ENCODE results near the gene CYP17A1. TPM values are rescaled to one million over a fixed set of nuclear protein-coding genes. Genes with fewer than 3 reads are reported as not detected.

The CYP17A1 gene
- total RNA-seq, 2 experiments from 2014 or later, result not detected

DNA sequence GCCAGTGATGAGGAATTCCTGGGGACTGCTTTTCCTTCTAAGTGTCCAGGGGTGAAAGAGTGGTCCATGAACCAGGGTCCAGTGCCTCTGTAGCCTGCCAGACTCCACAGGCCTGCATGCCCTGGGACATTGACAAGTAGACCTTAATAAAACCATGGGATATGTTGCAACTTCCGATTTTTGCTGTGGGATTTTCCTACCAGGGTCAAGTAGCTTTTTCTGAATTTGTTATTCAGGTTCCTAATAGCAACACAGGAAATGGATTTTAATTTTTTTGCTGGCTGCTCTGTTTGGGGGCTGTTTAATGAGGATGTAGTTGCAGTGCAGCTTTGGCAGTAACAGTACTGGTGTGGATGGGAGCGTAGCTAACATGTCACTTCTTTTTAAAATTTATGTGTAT lies 51.4 kb downstream of the CYP17A1 start:
- peaks cover 10% of the 10 kb centered on the region for H3K4me1 Mint-ChIP-seq
- CTCF ChIA-PET, result no interaction called here
- no peaks in the 10 kb centered on the region for H3K27me3 Mint-ChIP-seq
- POLR2A ChIA-PET, result no interaction called here
- H3K27ac Mint-ChIP-seq, result no peak overlapping the region
- no peaks in the 10 kb centered on the region for H3K9me3 Mint-ChIP-seq
- H3K36me3 Mint-ChIP-seq (ENCODE audit: low read depth), result peaks cover 8% of the 10 kb centered on the region
- DNase-seq, result no peak
- H3K4me3 Mint-ChIP-seq, result no peak overlapping the region

DNA sequence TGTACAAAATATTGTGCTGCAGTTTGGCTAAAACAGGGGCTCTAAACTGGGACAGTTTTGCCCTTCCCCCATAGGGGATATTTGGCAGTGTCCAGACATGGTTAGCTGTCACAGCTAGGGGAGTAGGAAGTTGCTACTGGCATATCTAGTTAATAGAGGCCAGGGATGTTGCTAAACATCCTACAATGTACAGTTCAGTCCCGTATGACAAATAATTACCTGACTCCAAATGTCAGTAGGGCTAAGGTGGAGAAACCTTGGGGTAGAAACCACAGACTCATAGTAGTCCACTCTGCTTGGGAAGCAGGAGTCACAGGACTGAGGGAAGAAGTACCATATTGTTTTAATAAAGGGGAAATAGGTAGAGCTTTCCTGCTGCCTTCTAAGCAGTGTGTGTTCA lies 53.6 kb downstream of the CYP17A1 start:
- CTCF ChIA-PET, result no interaction called here
- no peaks in the 10 kb centered on the region for H3K9me3 Mint-ChIP-seq
- H3K4me1 Mint-ChIP-seq, result peaks cover 10% of the 10 kb centered on the region
- H3K36me3 Mint-ChIP-seq (ENCODE audit: low read depth), result peaks cover 12% of the 10 kb centered on the region
- DNase-seq, result no peak
- no peak overlapping the region for H3K4me3 Mint-ChIP-seq
- POLR2A ChIA-PET, result no interaction called here
- H3K27ac Mint-ChIP-seq, result no peak overlapping the region
- H3K27me3 Mint-ChIP-seq, result no peaks in the 10 kb centered on the region

DNA sequence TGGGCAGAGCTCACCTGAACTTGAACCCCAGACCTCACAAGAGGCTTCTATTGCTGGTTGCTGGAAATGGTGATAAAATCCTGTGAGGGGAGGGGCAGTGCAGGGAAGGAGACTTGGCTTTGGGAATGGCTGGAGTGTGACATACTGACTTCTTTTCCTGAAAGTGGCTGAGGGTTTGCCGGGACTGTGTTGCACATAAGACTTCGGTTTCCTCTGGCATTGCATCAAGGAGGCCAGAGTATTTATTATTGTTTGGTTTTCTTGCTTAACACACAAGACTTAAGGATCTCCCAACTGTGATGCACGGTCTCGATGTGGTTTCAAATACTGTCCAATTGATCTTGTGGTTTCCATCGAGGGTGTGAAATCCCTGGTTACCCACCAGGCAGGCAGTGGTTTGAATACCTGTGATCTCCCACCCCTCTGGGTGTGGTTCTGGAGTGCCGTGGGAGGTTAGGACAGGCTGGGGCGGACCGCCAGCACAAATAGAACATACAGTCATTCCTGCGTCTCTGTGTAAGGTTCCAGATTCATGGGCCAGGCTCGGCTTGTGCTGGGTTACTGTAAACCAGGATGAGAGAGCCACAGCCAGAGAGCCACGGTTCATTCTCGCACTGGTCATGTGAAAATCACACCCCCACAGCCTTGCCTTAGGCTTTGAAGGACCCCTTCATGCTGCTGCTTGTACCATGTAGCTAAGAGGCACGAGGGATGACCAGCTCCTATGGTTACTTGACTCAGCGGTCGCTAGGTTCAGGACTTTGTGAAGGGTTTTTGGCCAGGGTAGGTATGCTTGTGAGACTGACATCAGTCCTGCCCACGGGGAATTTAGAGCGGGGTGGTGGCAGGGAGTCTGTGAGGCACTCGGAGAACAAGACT lies 54.3 kb downstream of the CYP17A1 start:
- no peak for DNase-seq
- Mint-ChIP-seq H3K4me3 (no peak overlapping the region), H3K27ac (no peak overlapping the region)

DNA sequence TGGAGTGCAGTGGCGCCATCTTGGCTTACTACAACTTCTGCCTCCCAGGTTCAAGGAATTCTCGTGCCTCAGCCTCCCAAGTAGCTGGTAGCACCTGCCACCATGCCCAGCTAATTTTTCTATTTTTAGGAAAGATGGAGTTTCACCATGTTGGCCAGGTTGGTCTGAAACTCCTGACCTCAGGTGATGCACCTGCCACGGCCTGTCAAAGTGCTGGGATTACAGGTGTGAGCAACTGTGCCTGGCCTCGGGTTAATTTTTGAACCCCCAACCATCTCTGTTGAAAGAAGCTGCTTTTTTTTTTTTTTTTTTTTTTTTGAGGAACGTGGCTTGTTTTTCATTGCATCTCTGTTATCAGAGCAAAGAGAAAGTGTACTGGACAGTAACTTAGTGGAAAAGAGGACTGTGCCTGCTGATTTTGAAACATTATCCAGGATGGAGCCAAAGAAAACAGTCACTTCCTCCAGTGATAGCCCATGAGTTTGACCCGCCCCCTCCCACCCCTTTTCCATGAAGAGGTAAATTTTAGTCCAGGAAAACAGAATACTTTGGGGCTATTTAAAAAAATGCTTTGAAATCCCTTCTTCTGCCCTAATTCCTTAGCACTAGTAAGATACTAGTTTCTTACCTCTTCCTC lies 55.2 kb downstream of the CYP17A1 start:
- no peaks in the 10 kb centered on the region for H3K9me3 Mint-ChIP-seq
- CTCF ChIA-PET, result no interaction called here
- no peak overlapping the region for H3K4me3 Mint-ChIP-seq
- peaks cover 12% of the 10 kb centered on the region for H3K36me3 Mint-ChIP-seq (ENCODE audit: low read depth)
- H3K4me1 Mint-ChIP-seq, result peaks cover 10% of the 10 kb centered on the region
- DNase-seq, result no peak
- no peaks in the 10 kb centered on the region for H3K27me3 Mint-ChIP-seq
- POLR2A ChIA-PET, result no interaction called here
- no peak overlapping the region for H3K27ac Mint-ChIP-seq

More for the DNA sequence above, 54.3 kb downstream of the CYP17A1 start:
- Mint-ChIP-seq H3K27me3 (no peaks in the 10 kb centered on the region), H3K36me3 (ENCODE audit: low read depth) (peaks cover 12% of the 10 kb centered on the region), H3K9me3 (no peaks in the 10 kb centered on the region), H3K4me1 (peaks cover 10% of the 10 kb centered on the region)
- POLR2A ChIA-PET, result no interaction called here
- CTCF ChIA-PET, result no interaction called here

GRCh38 chr10:102781090-102781920 lies 55.9 kb downstream of the CYP17A1 start:
- CTCF ChIA-PET, result no interaction called here
- POLR2A ChIA-PET, result no interaction called here
- no peak for DNase-seq
- Mint-ChIP-seq H3K4me1 (peaks cover 11% of the 10 kb centered on the region), H3K27ac (no peak overlapping the region), H3K27me3 (no peaks in the 10 kb centered on the region), H3K36me3 (ENCODE audit: low read depth) (peaks cover 12% of the 10 kb centered on the region), H3K4me3 (no peak overlapping the region), H3K9me3 (no peaks in the 10 kb centered on the region)

Other genes starting within 250 kb of the CYP17A1 start
- gene TRIM8, start 192.9 kb downstream of the CYP17A1 start, total RNA-seq, result 10 to 100 TPM; 53.0 to 56.0 TPM
- gene ARL3, start 123.0 kb downstream of the CYP17A1 start, total RNA-seq, result 1 to 10 TPM; 5.7 to 6.1 TPM
- 10 to 100 TPM; 10.8 to 11.5 TPM for gene SFXN2, start 122.8 kb downstream of the CYP17A1 start, total RNA-seq
- gene WBP1L, start 93.5 kb downstream of the CYP17A1 start, total RNA-seq, result 10 to 100 TPM; 31.7 to 31.9 TPM
- gene BORCS7, start 16.8 kb upstream of the CYP17A1 start, total RNA-seq, result 10 to 100 TPM; 10.0 to 11.9 TPM
- under 1 TPM; 0.15 to 0.65 TPM for gene AS3MT, start 32.1 kb upstream of the CYP17A1 start, total RNA-seq
- gene CNNM2, start 80.9 kb upstream of the CYP17A1 start, total RNA-seq, result 1 to 10 TPM; 7.9 to 8.4 TPM